Gastroesophageal sphincter (tissue), 3 donors: Measurements from ENCODE around the gene IMP4.

Experiments used
- EP300 ChIP-seq: sonication (generic); formaldehyde crosslinking; IDR thresholded peaks from one replicate; pipeline ENCODE4 v1.6.1; 2017; ENCODE audit warnings: antibody characterized with exemption, mild to moderate bottlenecking
- POLR2A ChIP-seq, 2 donors: fragments of 450-650 bp; IDR thresholded peaks; one replicate each; pipeline ENCODE4 v1.6.1; 2017; ENCODE audit warnings: antibody characterized with exemption in 2 of 2, mild to moderate bottlenecking in 2 of 2, moderate library complexity in 1 of 2
- POLR2AphosphoS5 ChIP-seq: sonication (generic); formaldehyde crosslinking; IDR thresholded peaks from one replicate; pipeline ENCODE4 v1.6.1; 2017; ENCODE audit warnings: antibody characterized with exemption
- TF ChIP-seq, protein P1 (sequence below), 4 experiments: fragments of 200-600 bp in 2 of 4; fragments of 450-650 bp in 2 of 4; sonication (generic) in 1 of 4; IDR thresholded peaks; one replicate each; pipeline ENCODE4 v1.5.1; 2017 to 2019; ENCODE audit warnings: antibody characterized with exemption in 4 of 4, mild to moderate bottlenecking in 2 of 4, moderate library complexity in 2 of 4

DNA sequence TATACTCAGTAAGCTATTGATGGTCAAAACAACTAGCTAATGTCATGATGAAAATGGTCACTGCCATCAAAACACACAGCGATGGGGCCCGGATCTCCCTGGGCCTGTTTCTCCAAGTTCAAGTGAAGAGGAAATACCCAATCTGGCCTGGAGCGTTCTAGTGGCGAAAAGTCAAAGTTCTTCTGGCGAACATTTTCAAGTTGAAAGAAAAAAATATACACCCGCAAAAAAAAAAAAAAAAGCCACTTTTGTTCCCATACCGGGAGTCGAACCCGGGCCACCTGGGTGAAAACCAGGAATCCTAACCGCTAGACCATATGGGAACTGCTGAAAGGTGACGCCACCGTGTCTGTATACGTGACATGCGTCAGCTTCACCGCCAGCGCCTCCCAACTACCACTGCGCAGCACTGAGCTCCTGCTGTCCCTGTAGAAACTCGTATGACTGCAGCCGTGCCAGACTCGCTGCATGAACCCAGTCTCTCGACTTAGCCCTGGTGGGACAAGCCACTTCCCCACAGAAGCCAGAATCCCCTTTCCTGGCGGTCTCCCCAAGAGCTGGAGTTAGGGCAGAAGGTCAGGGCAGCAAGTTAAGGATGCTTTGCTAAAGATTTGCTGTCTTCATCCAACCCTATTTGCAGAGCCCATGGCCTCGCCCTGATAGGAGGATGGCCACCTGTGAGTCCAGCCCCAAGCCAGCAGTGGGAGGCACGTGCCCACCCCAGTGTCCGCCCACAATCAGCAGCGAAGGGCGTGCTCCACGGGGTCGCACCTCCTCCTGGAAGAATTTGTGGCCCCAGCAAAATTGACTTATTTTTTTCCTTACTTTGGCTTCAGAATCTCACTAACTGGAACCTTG lies 5.6 kb upstream of the IMP4 start:
- TF ChIP-seq, protein P1, sequence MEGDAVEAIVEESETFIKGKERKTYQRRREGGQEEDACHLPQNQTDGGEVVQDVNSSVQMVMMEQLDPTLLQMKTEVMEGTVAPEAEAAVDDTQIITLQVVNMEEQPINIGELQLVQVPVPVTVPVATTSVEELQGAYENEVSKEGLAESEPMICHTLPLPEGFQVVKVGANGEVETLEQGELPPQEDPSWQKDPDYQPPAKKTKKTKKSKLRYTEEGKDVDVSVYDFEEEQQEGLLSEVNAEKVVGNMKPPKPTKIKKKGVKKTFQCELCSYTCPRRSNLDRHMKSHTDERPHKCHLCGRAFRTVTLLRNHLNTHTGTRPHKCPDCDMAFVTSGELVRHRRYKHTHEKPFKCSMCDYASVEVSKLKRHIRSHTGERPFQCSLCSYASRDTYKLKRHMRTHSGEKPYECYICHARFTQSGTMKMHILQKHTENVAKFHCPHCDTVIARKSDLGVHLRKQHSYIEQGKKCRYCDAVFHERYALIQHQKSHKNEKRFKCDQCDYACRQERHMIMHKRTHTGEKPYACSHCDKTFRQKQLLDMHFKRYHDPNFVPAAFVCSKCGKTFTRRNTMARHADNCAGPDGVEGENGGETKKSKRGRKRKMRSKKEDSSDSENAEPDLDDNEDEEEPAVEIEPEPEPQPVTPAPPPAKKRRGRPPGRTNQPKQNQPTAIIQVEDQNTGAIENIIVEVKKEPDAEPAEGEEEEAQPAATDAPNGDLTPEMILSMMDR (IDR thresholded peaks at IDR 0.05) = peak in 1 of 4 experiments; percentile 13
- TF ChIP-seq POLR2A (IDR thresholded peaks at IDR 0.05) (no peak), POLR2AphosphoS5 (peak; percentile 6), EP300 (no peak)
